Measurements from ENCODE around the gene CACNA1G.

Gene CACNA1G

DNA sequence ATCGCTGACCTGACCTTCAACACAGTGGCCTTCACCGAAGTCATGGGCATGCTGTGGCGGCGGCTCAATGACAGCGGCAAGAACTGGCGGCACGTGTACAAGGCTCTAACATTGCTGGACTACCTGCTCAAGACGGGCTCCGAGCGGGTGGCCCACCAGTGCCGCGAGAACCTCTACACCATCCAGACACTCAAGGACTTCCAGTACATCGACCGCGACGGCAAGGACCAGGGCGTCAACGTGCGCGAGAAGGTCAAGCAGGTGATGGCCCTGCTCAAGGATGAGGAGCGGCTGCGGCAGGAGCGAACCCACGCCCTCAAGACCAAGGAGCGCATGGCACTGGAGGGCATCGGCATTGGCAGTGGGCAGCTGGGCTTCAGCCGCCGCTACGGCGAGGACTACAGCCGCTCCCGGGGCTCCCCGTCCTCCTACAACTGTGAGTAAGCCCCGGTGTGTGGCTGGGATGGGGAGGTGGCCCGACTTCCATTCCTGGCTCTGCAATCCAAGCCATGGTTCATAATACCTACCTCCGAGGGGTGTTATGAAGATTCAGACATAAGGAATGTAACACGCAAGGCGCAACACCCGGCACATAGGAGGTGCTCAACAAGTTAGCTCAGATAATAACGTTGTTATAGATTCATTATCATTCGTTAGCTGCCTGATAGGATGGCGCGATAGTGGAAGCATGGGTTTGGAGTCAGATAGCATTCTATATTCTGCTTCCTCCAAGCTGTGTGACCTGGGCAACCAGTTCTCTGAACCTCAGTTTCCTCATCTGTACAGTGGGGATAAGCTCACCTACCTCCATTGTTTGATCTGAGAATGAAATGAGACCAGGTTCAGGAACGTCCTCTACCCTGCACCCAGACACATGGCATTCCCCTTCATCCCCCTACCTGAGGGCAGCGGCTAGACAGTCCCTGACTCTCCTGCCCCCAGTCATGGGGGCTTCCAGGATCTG is 23.6 kb upstream of the CACNA1G start:
- H3K27me3 Mint-ChIP-seq: peaks cover 38 to 51% of the 10 kb centered on the region in 2 donors
- H3K36me3 Mint-ChIP-seq (ENCODE audit: insufficient read depth): no peaks in the 10 kb centered on the region
- H3K9me3 Mint-ChIP-seq: no peaks in the 10 kb centered on the region
- no peak overlapping the region for H3K27ac Mint-ChIP-seq
- H3K4me1 Mint-ChIP-seq (ENCODE audit: low read depth in 2 of 2): peaks cover 19 to 24% of the 10 kb centered on the region in 2 donors
- H3K4me3 Mint-ChIP-seq: no peak overlapping the region
- DNase-seq: no peak
- ATAC-seq (replicated peaks): no peak

GRCh38 chr17:50537721-50538548 is 22.6 kb upstream of the CACNA1G start:
- Mint-ChIP-seq H3K4me1 (ENCODE audit: low read depth in 2 of 2) (peaks cover 18 to 19% of the 10 kb centered on the region in 2 donors), H3K4me3 (no peak overlapping the region), H3K36me3 (ENCODE audit: insufficient read depth) (no peaks in the 10 kb centered on the region), H3K27ac (no peak overlapping the region), H3K27me3 (peaks cover 36 to 41% of the 10 kb centered on the region in 2 donors), H3K9me3 (no peaks in the 10 kb centered on the region)
- ATAC-seq (replicated peaks): no peak
- no peak for DNase-seq

DNA sequence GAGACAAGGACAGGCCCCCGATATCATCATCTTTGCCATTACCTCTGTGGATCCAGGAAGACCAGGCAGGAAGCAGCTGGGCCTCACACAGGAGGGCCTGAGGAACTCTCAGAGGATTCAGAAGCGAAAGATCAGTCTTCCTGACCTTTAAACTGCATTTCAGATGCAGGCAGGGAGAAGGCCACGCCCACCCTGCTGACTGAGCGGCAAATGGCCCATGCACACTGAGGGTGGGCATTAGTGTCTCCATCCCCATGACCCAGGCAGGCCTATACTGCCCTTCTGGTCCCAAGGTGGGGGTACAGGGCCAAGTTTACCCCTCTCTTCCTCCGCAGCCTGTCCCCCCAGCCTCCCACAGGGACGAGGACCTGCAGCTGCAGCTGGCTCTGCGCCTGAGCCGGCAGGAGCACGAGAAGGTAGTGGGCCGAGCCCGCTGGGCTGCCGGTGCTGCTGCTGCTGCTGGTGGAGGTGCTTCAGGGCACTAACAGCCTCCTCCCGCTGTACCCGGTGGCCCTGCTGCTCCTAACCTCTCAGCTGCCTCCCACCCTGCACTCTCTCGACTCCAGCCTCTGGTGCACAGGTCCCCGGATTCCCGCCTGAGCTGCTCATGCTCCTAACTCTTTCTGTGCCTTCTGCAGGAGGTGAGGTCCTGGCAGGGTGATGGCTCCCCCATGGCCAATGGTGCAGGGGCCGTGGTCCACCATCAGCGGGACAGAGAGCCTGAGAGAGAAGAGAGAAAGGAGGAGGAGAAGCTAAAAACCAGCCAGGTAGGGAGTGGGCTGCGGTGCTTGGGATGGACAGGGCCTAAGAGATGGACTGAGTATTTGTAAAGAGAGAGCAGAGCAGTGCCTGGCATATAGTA is 21.7 kb upstream of the CACNA1G start:
- no peak overlapping the region for H3K27ac Mint-ChIP-seq
- peaks cover 27 to 34% of the 10 kb centered on the region in 2 donors for H3K27me3 Mint-ChIP-seq
- ATAC-seq (replicated peaks) (no peak), DNase-seq (no peak)
- no peak overlapping the region for H3K4me3 Mint-ChIP-seq
- peaks cover 11% of the 10 kb centered on the region in 2 donors for H3K4me1 Mint-ChIP-seq (ENCODE audit: low read depth in 2 of 2)
- no peaks in the 10 kb centered on the region for H3K9me3 Mint-ChIP-seq
- H3K36me3 Mint-ChIP-seq (ENCODE audit: insufficient read depth): no peaks in the 10 kb centered on the region

GRCh38 chr17:50539762-50540559 is 20.6 kb upstream of the CACNA1G start:
- no peak overlapping the region for H3K4me3 Mint-ChIP-seq
- no peak for ATAC-seq (replicated peaks)

GRCh38 chr17:50540560-50541401 is 19.7 kb upstream of the CACNA1G start:
- ATAC-seq (replicated peaks) (no peak), DNase-seq (no peak)
- Mint-ChIP-seq H3K4me3 (peak overlapping the region; percentile 53 to 88), H3K36me3 (ENCODE audit: insufficient read depth) (peaks cover 3% of the 10 kb centered on the region), H3K4me1 (ENCODE audit: low read depth in 2 of 2) (peaks cover 11 to 13% of the 10 kb centered on the region in 2 donors), H3K9me3 (no peaks in the 10 kb centered on the region), H3K27ac (peak overlapping the region in 1 of 2 donors; percentile 93), H3K27me3 (peaks cover 15 to 27% of the 10 kb centered on the region in 2 donors)

More at GRCh38 chr17:50539762-50540559, 20.6 kb upstream of the CACNA1G start:
- DNase-seq: no peak
- peaks cover 11 to 13% of the 10 kb centered on the region in 2 donors for H3K4me1 Mint-ChIP-seq (ENCODE audit: low read depth in 2 of 2)
- no peaks in the 10 kb centered on the region for H3K9me3 Mint-ChIP-seq
- H3K27me3 Mint-ChIP-seq: peaks cover 23 to 34% of the 10 kb centered on the region in 2 donors
- peaks cover 3% of the 10 kb centered on the region for H3K36me3 Mint-ChIP-seq (ENCODE audit: insufficient read depth)
- peak overlapping the region in 1 of 2 donors; percentile 15 for H3K27ac Mint-ChIP-seq

GRCh38 chr17:50541402-50541715 is 19.2 kb upstream of the CACNA1G start:
- peaks cover 13% of the 10 kb centered on the region in 2 donors for H3K4me1 Mint-ChIP-seq (ENCODE audit: low read depth in 2 of 2)
- peaks cover 3% of the 10 kb centered on the region for H3K36me3 Mint-ChIP-seq (ENCODE audit: insufficient read depth)
- no peak for ATAC-seq (replicated peaks)
- H3K4me3 Mint-ChIP-seq: peak overlapping the region; percentile 86 to 88
- peaks cover 9 to 22% of the 10 kb centered on the region in 2 donors for H3K27me3 Mint-ChIP-seq
- no peak for DNase-seq
- H3K27ac Mint-ChIP-seq: peak overlapping the region in 1 of 2 donors; percentile 93
- no peaks in the 10 kb centered on the region for H3K9me3 Mint-ChIP-seq

GRCh38 chr17:50541716-50542688 is 18.5 kb upstream of the CACNA1G start:
- H3K4me1 Mint-ChIP-seq (ENCODE audit: low read depth in 2 of 2): peaks cover 13 to 16% of the 10 kb centered on the region in 2 donors

GRCh38 chr17:50542795-50543774 is 17.4 kb upstream of the CACNA1G start:
- no peak for ATAC-seq (replicated peaks)
- no peaks in the 10 kb centered on the region for H3K9me3 Mint-ChIP-seq
- peak overlapping the region; percentile 86 to 88 for H3K4me3 Mint-ChIP-seq
- peaks cover 17 to 21% of the 10 kb centered on the region in 2 donors for H3K4me1 Mint-ChIP-seq (ENCODE audit: low read depth in 2 of 2)
- H3K27me3 Mint-ChIP-seq: peaks cover 7 to 15% of the 10 kb centered on the region in 2 donors
- no peak for DNase-seq
- H3K36me3 Mint-ChIP-seq (ENCODE audit: insufficient read depth): peaks cover 3% of the 10 kb centered on the region
- no peak overlapping the region for H3K27ac Mint-ChIP-seq

More at GRCh38 chr17:50541716-50542688, 18.5 kb upstream of the CACNA1G start:
- Mint-ChIP-seq H3K27me3 (peaks cover 7 to 15% of the 10 kb centered on the region in 2 donors), H3K36me3 (ENCODE audit: insufficient read depth) (peaks cover 3% of the 10 kb centered on the region), H3K9me3 (no peaks in the 10 kb centered on the region), H3K27ac (peak overlapping the region in 1 of 2 donors; percentile 93), H3K4me3 (peak overlapping the region; percentile 86 to 88)
- peak; percentile 82 for ATAC-seq (replicated peaks)
- peak; percentile 75 to 83 (median 82) for DNase-seq

DNA sequence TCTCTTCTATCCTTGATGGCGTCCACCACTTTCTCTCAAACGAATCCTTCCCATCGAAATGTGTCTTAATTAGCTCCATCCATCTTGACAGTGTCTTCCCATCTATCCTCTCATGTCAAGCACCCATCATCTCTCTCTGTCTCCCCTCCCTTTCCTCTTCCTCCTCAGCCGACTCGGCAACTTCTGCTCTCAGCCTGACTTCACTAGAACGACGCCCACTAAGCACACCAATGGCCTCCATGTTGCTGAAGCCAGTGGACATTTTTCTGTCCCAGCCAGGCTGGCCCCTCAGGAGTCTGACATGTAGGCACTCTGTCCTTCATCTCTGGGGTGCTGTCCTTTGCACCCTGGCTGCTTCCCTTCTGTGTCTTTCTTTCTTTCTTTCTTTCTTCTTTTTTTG is 16.0 kb upstream of the CACNA1G start:
- Mint-ChIP-seq H3K4me1 (ENCODE audit: low read depth in 2 of 2) (peaks cover 17 to 23% of the 10 kb centered on the region in 2 donors), H3K4me3 (peak overlapping the region in 1 of 2 donors; percentile 33), H3K9me3 (no peaks in the 10 kb centered on the region), H3K27ac (no peak overlapping the region), H3K36me3 (ENCODE audit: insufficient read depth) (peaks cover 3% of the 10 kb centered on the region), H3K27me3 (peaks cover 7 to 15% of the 10 kb centered on the region in 2 donors)
- no peak for ATAC-seq (replicated peaks)
- no peak for DNase-seq

DNA sequence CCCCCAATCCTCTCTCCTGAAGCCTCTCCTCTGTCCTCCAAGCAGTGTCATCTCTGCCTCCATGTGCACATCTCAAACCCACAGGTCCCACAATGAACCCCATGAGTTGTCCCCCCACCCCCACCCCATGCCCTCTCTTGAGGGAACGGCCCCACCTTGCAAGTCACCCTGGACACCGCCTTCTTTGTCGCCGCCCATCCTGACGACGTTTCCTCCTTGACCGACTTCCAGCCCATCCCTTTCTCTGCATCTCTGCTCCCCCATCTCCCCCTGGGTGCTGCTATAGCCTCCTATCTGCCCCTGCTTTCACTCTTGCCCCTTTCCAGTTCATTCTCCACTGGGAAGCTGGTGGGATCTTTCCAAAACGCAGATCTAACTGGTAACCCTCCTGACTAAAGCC is 15.2 kb upstream of the CACNA1G start:
- H3K27me3 Mint-ChIP-seq: peaks cover 7 to 15% of the 10 kb centered on the region in 2 donors
- ATAC-seq (replicated peaks) (no peak), DNase-seq (no peak)
- peaks cover 18 to 23% of the 10 kb centered on the region in 2 donors for H3K4me1 Mint-ChIP-seq (ENCODE audit: low read depth in 2 of 2)
- peaks cover 3% of the 10 kb centered on the region for H3K36me3 Mint-ChIP-seq (ENCODE audit: insufficient read depth)
- H3K9me3 Mint-ChIP-seq: no peaks in the 10 kb centered on the region
- H3K27ac Mint-ChIP-seq: no peak overlapping the region
- no peak overlapping the region for H3K4me3 Mint-ChIP-seq
